Testis (tissue), 3 donors: ENCODE measurements around the gene VENTX. TPM values are rescaled to one million over a fixed set of nuclear protein-coding genes. Genes with fewer than 3 reads are reported as not detected.

ENCODE experiments used
- DNase-seq: peaks from one replicate; pipeline ENCODE4 v3.0.0-alpha.2; 2019
- H3K27ac ChIP-seq, 2 donors: fragments of 200-600 bp; sonication (generic); one replicate each; pipeline ENCODE4 v1.5.1; 2019
- H3K27me3 ChIP-seq: fragments of 200-600 bp; sonication (generic); one replicate; pipeline ENCODE4 v1.5.1; 2019
- H3K36me3 ChIP-seq: fragments of 200-600 bp; sonication (generic); one replicate; pipeline ENCODE4 v1.5.1; 2017; ENCODE audit warnings: low read depth; ENCODE audit errors: missing control alignments
- H3K4me1 ChIP-seq: fragments of 200-600 bp; sonication (generic); one replicate; pipeline ENCODE4 v1.5.1; 2019
- H3K4me3 ChIP-seq, 2 donors: fragments of 200-600 bp; sonication (generic); one replicate each; pipeline ENCODE4 v1.5.1; 2017 to 2019
- H3K9me3 ChIP-seq: fragments of 200-600 bp; sonication (generic); one replicate; pipeline ENCODE4 v1.5.1; 2017
- POLR2A ChIP-seq: fragments of 450-650 bp; IDR thresholded peaks from one replicate; pipeline ENCODE4 v1.6.1; 2017; ENCODE audit warnings: antibody characterized with exemption, mild to moderate bottlenecking, moderate library complexity
- WGBS, 2 donors: methylation state at CpG; one replicate each; pipeline ENCODE4 v1.1.5; 2018; 5-methylcytosine and 5-hydroxymethylcytosine counted together
- intact Hi-C: fragments of 100-400 bp; cut with DNase I; formaldehyde crosslinking; loops from one replicate; pipeline ENCODE4 v1.15.1; 2023; ENCODE audit warnings: low total_unique reads
- polyA plus RNA-seq: library from polyadenylated mRNA; stranded (reverse); fragments of 350-450 nt; fragmentation: Illumina TruSeq; extraction: RNeasy Lipid Tissue Mini Kit (QIAGEN cat#74804); gene quantifications from one replicate; pipeline ENCODE4 v1.2.3, GENCODE V29; 2014; ENCODE audit warnings: low read depth, low replicate concordance; ENCODE audit not compliant: insufficient read depth
- total RNA-seq, 2 donors: library from RNA; depleted of rRNA; stranded (reverse); fragments of >200 nt; gene quantifications; one replicate each; pipeline ENCODE4 v1.2.3, GENCODE V29; 2016
- TF ChIP-seq, protein P1 (sequence below), 3 experiments: fragments of 450-650 bp in 2 of 3; fragments of 200-600 bp in 1 of 3; sonication (generic) in 1 of 3; IDR thresholded peaks; one replicate each; pipeline ENCODE4 v1.5.1; 2016 to 2019; ENCODE audit warnings: antibody characterized with exemption in 3 of 3, mild to moderate bottlenecking in 2 of 3, moderate library complexity in 1 of 3

The VENTX gene
- total and polyA plus RNA-seq, 3 donors from 2014 or later = 1.5 to 3.5 (median 2.2) TPM

DNA sequence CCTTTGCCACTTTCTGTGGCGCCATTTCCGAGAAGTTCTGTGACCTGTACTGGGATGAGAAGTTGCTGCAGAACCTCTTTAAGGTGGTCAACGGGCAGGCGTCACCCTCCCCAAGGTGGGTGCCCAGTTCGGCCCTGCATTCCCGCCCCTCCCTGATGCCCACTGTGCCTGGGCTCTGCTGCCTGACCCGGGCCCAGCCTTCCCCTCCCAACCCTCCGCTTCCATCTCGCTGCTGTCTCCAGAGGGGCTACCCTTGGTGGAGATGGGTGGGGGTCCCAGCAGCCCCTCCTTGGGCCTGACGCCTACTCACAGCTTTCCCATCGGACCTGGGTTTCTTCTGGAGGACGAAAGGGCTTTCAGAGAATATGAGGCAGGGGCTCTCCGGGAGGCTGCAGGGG lies 38.2 kb upstream of the VENTX start:
- Histone ChIP-seq H3K27me3 (no peaks in the 10 kb centered on the region), H3K27ac (no peak overlapping the region), H3K36me3 (no peaks in the 10 kb centered on the region), H3K4me3 (no peak overlapping the region), H3K9me3 (no peaks in the 10 kb centered on the region), H3K4me1 (no peaks in the 10 kb centered on the region)
- intact Hi-C loops = no loop called here
- no peak for TF ChIP-seq POLR2A
- TF ChIP-seq, protein P1, sequence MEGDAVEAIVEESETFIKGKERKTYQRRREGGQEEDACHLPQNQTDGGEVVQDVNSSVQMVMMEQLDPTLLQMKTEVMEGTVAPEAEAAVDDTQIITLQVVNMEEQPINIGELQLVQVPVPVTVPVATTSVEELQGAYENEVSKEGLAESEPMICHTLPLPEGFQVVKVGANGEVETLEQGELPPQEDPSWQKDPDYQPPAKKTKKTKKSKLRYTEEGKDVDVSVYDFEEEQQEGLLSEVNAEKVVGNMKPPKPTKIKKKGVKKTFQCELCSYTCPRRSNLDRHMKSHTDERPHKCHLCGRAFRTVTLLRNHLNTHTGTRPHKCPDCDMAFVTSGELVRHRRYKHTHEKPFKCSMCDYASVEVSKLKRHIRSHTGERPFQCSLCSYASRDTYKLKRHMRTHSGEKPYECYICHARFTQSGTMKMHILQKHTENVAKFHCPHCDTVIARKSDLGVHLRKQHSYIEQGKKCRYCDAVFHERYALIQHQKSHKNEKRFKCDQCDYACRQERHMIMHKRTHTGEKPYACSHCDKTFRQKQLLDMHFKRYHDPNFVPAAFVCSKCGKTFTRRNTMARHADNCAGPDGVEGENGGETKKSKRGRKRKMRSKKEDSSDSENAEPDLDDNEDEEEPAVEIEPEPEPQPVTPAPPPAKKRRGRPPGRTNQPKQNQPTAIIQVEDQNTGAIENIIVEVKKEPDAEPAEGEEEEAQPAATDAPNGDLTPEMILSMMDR (IDR thresholded peaks at IDR 0.05) = no peak
- DNase-seq = no peak
- WGBS, 2 donors = 90 to 92% methylated on average over 9 to 13 of the region's 13 CpGs

- TF ChIP-seq, protein P1 (IDR thresholded peaks at IDR 0.05) = no peak
- TF ChIP-seq POLR2A = no peak
- DNase-seq = no peak
- WGBS, 2 donors = 50 to 82% methylated on average over 2 to 38 of the region's 38 CpGs
- Histone ChIP-seq H3K27ac (no peak overlapping the region), H3K27me3 (no peaks in the 10 kb centered on the region), H3K36me3 (no peaks in the 10 kb centered on the region), H3K4me1 (no peaks in the 10 kb centered on the region), H3K9me3 (no peaks in the 10 kb centered on the region), H3K4me3 (no peak overlapping the region)
- intact Hi-C loops = no loop called here
Measured at GRCh38 chr10:133199992-133200611, 37.6 kb upstream of the VENTX start.

GRCh38 chr10:133200621-133201031 lies 37.0 kb upstream of the VENTX start:
- intact Hi-C loops = no loop called here
- H3K36me3 ChIP-seq = no peaks in the 10 kb centered on the region
- no peak for TF ChIP-seq POLR2A
- TF ChIP-seq, protein P1 (IDR thresholded peaks at IDR 0.05) = no peak
- H3K27ac ChIP-seq = no peak overlapping the region
- no peak for DNase-seq
- 90 to 98% methylated on average over 4 to 15 of the region's 15 CpGs for WGBS, 2 donors
- H3K27me3 ChIP-seq = no peaks in the 10 kb centered on the region
- H3K9me3 ChIP-seq = no peaks in the 10 kb centered on the region
- no peak overlapping the region for H3K4me3 ChIP-seq
- no peaks in the 10 kb centered on the region for H3K4me1 ChIP-seq

GRCh38 chr10:133201151-133201947 lies 36.3 kb upstream of the VENTX start:
- 93% methylated on average over 35 to 55 of the region's 57 CpGs for WGBS, 2 donors
- Histone ChIP-seq H3K4me1 (no peaks in the 10 kb centered on the region), H3K4me3 (no peak overlapping the region), H3K9me3 (no peaks in the 10 kb centered on the region), H3K27me3 (no peaks in the 10 kb centered on the region), H3K36me3 (no peaks in the 10 kb centered on the region), H3K27ac (no peak overlapping the region)
- DNase-seq = no peak
- no peak for TF ChIP-seq POLR2A
- TF ChIP-seq, protein P1 (IDR thresholded peaks at IDR 0.05) = no peak
- intact Hi-C loops = no loop called here
